HG02943 (cell line): ENCODE data around the gene RAB11A.
A peak's percentile ranks its signal among the peaks of the same experiment; 100 is the strongest.

ENCODE experiments used
- ATAC-seq: cut with Tn5 transposase; IDR thresholded peaks from one replicate; pipeline ENCODE4 v1.9.1; 2021; ENCODE audit warnings: mild to moderate bottlenecking, low read depth, moderate library complexity; ENCODE audit not compliant: unreplicated experiment

The RAB11A gene

DNA sequence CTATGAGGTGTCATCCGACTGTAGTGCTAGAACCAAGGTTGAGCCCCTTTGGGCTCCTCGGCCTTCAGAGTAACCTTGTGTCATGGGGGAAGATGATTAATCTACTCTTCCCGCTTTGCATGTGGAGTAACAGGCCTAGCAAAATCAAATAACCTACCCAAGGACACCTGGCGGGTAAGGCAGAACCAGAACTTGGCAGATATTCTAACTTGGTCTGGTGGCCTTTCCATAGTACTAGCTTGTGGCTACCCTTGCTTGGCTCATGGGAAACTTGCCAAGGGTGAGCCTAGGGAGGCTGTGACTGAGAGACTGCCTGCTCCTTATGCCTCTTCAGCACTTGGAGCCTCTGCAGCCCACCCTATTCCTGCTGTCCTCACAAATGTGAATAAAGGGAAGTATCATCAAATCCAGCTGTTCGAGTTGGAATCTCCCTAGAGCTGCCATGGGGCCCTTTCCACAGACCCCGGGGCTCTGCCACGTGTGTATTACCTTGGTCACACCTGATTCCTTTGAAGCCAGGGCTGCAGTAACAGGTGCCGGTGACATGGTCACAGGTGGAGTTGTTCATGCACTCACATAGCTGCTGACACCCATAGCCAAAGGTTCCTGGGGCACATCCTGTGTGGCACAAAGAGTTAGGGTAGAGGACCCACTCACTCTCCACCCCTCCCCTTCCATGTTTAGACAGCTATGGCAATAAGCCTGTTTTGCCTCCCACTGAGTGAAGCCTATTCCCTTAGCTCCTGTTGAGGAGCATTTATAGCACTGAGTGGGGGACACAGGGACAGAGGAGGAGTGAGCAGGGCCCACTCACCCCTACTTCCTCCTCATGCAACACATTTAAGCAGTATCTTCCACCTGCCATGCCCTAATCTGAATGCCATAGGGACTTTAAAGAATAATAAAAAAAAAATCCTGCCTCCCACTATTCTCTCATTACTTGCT lies 46.0 kb downstream of the RAB11A start:
- no peak for ATAC-seq

- no peak for ATAC-seq
These were observed 46.9 kb downstream of the RAB11A start for GRCh38 chr15:65916041-65916663.

GRCh38 chr15:65916664-65917406 lies 47.5 kb downstream of the RAB11A start:
- peak; percentile 47 for ATAC-seq

GRCh38 chr15:65917407-65917756 lies 48.1 kb downstream of the RAB11A start:
- ATAC-seq: no peak

DNA sequence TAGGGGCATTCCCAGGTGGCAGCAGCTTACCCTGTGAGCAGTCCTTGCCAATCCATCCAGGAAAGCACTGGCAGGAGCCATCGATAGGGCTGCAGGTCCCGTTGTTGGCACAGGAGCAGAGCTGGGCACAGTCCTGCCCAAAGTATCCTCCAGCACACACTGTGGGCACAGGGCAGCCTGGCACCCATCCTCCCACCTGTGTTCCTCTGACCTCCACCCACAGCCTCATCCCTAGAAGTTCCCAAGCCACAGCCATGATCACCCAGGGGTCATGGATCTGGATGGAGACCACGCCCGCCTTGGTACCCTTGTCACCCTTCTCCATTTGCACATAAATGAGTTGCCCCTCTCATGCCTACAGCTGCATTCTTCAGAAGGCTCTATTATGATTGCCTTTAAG lies 48.6 kb downstream of the RAB11A start:
- no peak for ATAC-seq

- ATAC-seq: no peak
These were observed 49.1 kb downstream of the RAB11A start for GRCh38 chr15:65918357-65918920.

DNA sequence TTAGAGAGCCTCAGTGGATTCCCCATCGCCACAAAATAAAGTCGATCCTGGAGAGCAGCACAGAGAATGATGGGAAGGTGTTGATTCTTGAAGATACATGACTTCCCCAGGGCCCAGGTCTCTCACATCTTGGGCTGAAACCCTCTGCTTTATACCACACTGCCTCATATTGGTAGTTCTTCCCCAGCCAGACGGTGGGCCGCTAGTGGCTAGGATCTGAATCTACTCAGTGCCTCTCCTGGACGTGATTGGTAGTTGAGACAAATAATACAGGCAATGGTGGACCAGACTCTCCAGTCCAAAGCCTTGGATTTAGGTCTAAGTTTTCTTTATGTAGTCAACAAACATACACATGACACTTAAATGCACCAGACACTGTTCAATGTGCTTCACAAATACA lies 49.7 kb downstream of the RAB11A start:
- no peak for ATAC-seq

DNA sequence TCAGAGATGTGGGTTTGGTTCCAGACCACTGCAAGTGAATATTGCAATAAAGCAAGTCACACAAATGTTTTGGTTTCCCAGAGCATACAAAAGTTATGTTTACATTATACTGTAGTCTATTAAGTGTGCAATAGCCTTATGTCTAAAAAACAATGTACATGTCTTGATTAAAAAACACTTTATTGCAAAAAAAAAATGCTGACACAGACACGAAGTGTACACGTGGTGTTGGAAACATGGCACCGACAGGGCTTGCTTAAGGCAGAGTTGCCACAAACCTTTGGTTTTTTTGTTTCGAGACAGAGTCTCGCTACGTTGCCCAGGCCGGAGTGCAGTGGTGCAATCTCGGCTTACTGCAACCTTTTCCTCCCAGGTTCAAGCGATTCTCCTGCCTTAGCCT lies 50.1 kb downstream of the RAB11A start:
- no peak for ATAC-seq

- ATAC-seq: no peak
These were observed 50.8 kb downstream of the RAB11A start for GRCh38 chr15:65920121-65920520.

DNA sequence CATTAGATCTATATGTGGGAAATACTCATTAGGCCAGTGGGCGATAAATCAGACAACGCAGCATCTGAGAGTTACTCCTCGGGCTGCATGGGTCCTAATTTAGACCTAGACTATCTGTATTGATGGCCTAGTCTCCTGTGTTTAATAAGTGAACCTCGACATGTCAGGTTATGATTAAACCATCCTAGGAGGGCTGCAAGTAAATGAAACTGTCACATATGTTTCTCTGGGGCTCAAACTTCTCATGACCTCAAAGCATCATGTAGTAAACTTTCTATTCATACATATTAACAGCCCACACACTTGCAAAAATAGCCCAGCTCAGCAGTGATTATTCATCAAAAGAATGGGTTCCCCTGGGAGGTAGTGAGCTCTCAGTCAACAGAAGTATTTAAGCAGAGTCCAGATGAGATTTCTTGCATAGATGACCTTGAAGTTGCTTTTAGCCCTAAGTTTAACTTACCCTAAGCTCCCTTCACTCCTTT lies 51.6 kb downstream of the RAB11A start:
- ATAC-seq: no peak

- no peak for ATAC-seq
These were observed 52.5 kb downstream of the RAB11A start for GRCh38 chr15:65921780-65922179.

GRCh38 chr15:65922621-65923020 lies 53.3 kb downstream of the RAB11A start:
- no peak for ATAC-seq

DNA sequence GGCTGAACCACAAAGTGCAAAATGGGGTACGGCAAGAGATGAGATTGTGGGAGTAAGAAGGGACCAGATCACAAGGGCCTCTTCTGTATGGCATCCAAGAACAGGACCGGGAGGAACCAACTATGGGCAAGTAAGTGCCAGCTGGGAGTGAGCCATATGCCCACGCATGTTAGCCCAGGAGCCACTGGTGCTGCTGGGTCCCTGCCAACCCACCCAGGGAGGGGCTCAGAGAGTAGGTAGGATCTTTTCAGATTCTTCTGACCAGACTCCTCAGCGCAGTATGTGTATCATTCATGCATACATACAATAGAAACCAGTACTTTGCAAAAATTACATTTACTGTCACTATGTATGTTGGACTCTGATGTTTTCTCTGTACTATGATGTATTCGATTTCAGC lies 54.0 kb downstream of the RAB11A start:
- ATAC-seq: no peak

- ATAC-seq: no peak
These were observed 54.7 kb downstream of the RAB11A start for GRCh38 chr15:65924004-65924403.

DNA sequence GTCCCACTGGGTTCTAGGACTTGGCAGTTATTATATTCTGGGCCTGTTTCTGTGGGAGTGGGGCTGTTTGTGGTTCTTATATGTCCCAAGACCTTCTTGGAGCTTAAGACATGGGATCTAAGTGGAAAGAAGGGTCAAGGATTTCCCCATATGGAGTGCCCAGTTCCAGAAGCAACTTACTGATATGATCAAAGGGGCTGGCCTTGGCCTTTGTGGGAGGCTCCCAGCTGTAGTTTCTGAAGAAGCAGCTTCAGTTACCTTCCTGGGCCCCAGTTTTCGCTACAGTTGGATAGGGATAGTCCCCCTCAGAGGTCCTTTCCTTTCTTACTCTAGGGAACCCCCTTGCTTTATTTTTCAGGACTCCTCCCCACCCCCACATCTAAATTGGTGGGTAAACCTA lies 56.0 kb downstream of the RAB11A start:
- ATAC-seq: no peak

DNA sequence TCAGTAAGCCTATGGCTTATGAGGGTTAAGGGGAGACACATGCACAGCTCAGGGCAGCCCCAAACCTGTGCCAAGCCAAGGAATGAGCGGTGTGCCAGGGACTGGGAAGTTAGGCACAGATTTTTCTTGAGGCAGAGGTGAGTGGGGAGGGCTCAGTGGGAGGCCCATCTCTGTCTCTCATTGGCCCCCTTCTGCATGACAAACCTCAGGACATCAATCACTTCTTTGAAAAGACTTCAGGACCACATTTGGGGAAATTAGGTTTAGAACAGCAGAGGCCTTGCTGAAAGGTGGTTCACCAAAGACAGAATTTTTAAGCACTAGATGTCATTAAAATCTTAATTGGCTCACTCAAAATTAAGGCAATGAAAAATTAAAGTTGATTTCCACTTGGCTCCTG lies 57.2 kb downstream of the RAB11A start:
- no peak for ATAC-seq

GRCh38 chr15:65926899-65927298 lies 57.6 kb downstream of the RAB11A start:
- ATAC-seq: no peak

- ATAC-seq: no peak
These were observed 58.3 kb downstream of the RAB11A start for GRCh38 chr15:65927545-65927944.

GRCh38 chr15:65929573-65929972 lies 60.3 kb downstream of the RAB11A start:
- no peak for ATAC-seq

GRCh38 chr15:65930134-65930533 lies 60.8 kb downstream of the RAB11A start:
- no peak for ATAC-seq

GRCh38 chr15:65931221-65931620 lies 61.9 kb downstream of the RAB11A start:
- no peak for ATAC-seq
